ENCODE data around the gene EBPL. TPM values are rescaled to one million over a fixed set of nuclear protein-coding genes. Genes with fewer than 3 reads are reported as not detected.
A peak's percentile ranks its signal among the peaks of the same experiment; 100 is the strongest.

EBPL gene
- total and polyA plus RNA-seq, 2 experiments from 2014 or later, result 75.1 to 104 TPM

- DNase-seq (ENCODE audit: low read depth in 1 of 2, low spot score in 1 of 2), result no peak
- TF ChIP-seq, protein P1, sequence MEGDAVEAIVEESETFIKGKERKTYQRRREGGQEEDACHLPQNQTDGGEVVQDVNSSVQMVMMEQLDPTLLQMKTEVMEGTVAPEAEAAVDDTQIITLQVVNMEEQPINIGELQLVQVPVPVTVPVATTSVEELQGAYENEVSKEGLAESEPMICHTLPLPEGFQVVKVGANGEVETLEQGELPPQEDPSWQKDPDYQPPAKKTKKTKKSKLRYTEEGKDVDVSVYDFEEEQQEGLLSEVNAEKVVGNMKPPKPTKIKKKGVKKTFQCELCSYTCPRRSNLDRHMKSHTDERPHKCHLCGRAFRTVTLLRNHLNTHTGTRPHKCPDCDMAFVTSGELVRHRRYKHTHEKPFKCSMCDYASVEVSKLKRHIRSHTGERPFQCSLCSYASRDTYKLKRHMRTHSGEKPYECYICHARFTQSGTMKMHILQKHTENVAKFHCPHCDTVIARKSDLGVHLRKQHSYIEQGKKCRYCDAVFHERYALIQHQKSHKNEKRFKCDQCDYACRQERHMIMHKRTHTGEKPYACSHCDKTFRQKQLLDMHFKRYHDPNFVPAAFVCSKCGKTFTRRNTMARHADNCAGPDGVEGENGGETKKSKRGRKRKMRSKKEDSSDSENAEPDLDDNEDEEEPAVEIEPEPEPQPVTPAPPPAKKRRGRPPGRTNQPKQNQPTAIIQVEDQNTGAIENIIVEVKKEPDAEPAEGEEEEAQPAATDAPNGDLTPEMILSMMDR (IDR thresholded peaks at IDR 0.05; ENCODE audit: low read depth, low read length), result no peak
- no peaks in the 10 kb centered on the region for H3K27me3 ChIP-seq
- no peaks in the 10 kb centered on the region for H3K36me3 ChIP-seq
- H3K27ac ChIP-seq, result peak overlapping the region; percentile 49
- H3K9me3 ChIP-seq (ENCODE audit: low read depth), result no peaks in the 10 kb centered on the region
- no peak overlapping the region for H3K4me3 ChIP-seq
- peaks cover 12% of the 10 kb centered on the region for H3K4me1 ChIP-seq (ENCODE audit: low read depth)
Observed at GRCh38 chr13:49632156-49632555, 59.1 kb downstream of the EBPL start.

DNA sequence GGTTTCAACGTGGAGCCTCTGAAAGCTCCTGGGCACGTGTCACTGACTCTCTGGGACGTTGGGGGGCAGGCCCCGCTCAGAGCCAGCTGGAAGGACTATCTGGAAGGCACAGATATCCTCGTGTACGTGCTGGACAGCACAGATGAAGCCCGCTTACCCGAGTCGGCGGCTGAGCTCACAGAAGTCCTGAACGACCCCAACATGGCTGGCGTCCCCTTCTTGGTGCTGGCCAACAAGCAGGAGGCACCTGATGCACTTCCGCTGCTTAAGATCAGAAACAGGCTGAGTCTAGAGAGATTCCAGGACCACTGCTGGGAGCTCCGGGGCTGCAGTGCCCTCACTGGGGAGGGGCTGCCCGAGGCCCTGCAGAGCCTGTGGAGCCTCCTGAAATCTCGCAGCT lies 60.7 kb downstream of the EBPL start:
- Histone ChIP-seq H3K4me1 (ENCODE audit: low read depth) (peaks cover 14% of the 10 kb centered on the region), H3K27ac (no peak overlapping the region), H3K36me3 (no peaks in the 10 kb centered on the region), H3K4me3 (no peak overlapping the region), H3K9me3 (ENCODE audit: low read depth) (no peaks in the 10 kb centered on the region), H3K27me3 (no peaks in the 10 kb centered on the region)
- DNase-seq (ENCODE audit: low read depth in 1 of 2, low spot score in 1 of 2), result no peak
- TF ChIP-seq, protein P1 (IDR thresholded peaks at IDR 0.05; ENCODE audit: low read depth, low read length), result no peak

DNA sequence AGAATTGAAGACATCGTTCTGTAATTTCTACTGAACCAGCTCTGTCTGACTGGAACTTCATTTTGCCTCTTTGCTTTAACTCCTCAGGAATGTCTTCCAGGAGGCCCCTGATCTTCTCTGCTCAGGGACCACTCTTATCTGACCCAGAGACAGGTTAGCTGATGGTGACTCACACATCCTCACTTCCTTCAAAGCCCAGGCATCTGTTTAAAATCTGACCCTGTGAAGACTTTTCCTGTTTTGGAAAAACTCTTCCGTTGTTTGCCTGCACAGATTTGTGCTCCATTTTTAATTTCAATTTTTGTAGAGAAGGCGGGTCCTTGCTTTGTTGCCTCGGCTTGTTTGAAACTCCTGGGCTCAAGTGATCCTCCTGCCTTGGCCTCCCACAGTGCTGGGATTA lies 61.3 kb downstream of the EBPL start:
- peaks cover 17% of the 10 kb centered on the region for H3K4me1 ChIP-seq (ENCODE audit: low read depth)
- DNase-seq (ENCODE audit: low read depth in 1 of 2, low spot score in 1 of 2), result no peak
- TF ChIP-seq, protein P1 (IDR thresholded peaks at IDR 0.05; ENCODE audit: low read depth, low read length), result no peak
- no peak overlapping the region for H3K4me3 ChIP-seq
- H3K27ac ChIP-seq, result no peak overlapping the region
- H3K36me3 ChIP-seq, result no peaks in the 10 kb centered on the region
- no peaks in the 10 kb centered on the region for H3K9me3 ChIP-seq (ENCODE audit: low read depth)
- H3K27me3 ChIP-seq, result no peaks in the 10 kb centered on the region

GRCh38 chr13:49629196-49629938 lies 61.9 kb downstream of the EBPL start:
- TF ChIP-seq, protein P1 (IDR thresholded peaks at IDR 0.05; ENCODE audit: low read depth, low read length), result no peak
- no peak overlapping the region for H3K27ac ChIP-seq
- peaks cover 17% of the 10 kb centered on the region for H3K4me1 ChIP-seq (ENCODE audit: low read depth)
- H3K9me3 ChIP-seq (ENCODE audit: low read depth), result no peaks in the 10 kb centered on the region
- no peaks in the 10 kb centered on the region for H3K36me3 ChIP-seq
- DNase-seq (ENCODE audit: low read depth in 1 of 2, low spot score in 1 of 2), result no peak
- H3K4me3 ChIP-seq, result no peak overlapping the region
- no peaks in the 10 kb centered on the region for H3K27me3 ChIP-seq

- H3K9me3 ChIP-seq (ENCODE audit: low read depth), result no peaks in the 10 kb centered on the region
- H3K4me3 ChIP-seq, result no peak within 1 kb of the TSS
- H3K4me1 ChIP-seq (ENCODE audit: low read depth), result peaks cover 17% of the 10 kb centered on the region
- TF ChIP-seq, protein P1 (IDR thresholded peaks at IDR 0.05; ENCODE audit: low read depth, low read length), result no peak
- no peaks in the 10 kb centered on the region for H3K36me3 ChIP-seq
- no peak for DNase-seq (ENCODE audit: low read depth in 1 of 2, low spot score in 1 of 2)
- H3K27ac ChIP-seq, result no peak within 1 kb of the TSS
- no peaks in the 10 kb centered on the region for H3K27me3 ChIP-seq
Observed at GRCh38 chr13:49627831-49628652, 63.2 kb downstream of the EBPL start, which contains the start of gene ARL11. ARL11 (plus strand) TSS chr13:49628507; CDS start chr13:49630448, 1,941 bp downstream.

All from cardiac muscle cell (in vitro differentiated cells and primary cell).